Progenitor cell of endocrine pancreas (in vitro differentiated cells): Measurements from ENCODE around the gene SEL1L. TPM values are rescaled to one million over a fixed set of nuclear protein-coding genes. Genes with fewer than 3 reads are reported as not detected.
"Not testable (repeated sequence)": the region's sequence is repeated elsewhere in the genome, so short reads cannot be mapped to it uniquely, and the experiment has no call there.

ENCODE experiments used
- DNase-seq: peaks from one replicate; pipeline ENCODE4 v3.0.0; 2021; ENCODE audit warnings: low spot score; ENCODE audit not compliant: unreplicated experiment
- H3K27ac Mint-ChIP-seq: 2 replicates; pipeline ENCODE4 v1.8.0; 2021; ENCODE audit warnings: mild to moderate bottlenecking, moderate library complexity, mixed read lengths
- H3K27me3 Mint-ChIP-seq: 2 replicates; pipeline ENCODE4 v1.8.0; 2021; ENCODE audit warnings: mixed read lengths
- H3K36me3 Mint-ChIP-seq: 2 replicates; pipeline ENCODE4 v1.8.0; 2022; ENCODE audit warnings: mixed read lengths; ENCODE audit not compliant: insufficient read depth
- H3K4me1 Mint-ChIP-seq: 2 replicates; pipeline ENCODE4 v1.8.0; 2021; ENCODE audit warnings: low read depth, mixed read lengths
- H3K4me3 Mint-ChIP-seq: 2 replicates; pipeline ENCODE4 v1.8.0; 2021; ENCODE audit warnings: low read depth, mild to moderate bottlenecking, moderate library complexity, mixed read lengths
- H3K9me3 Mint-ChIP-seq: 2 replicates; pipeline ENCODE4 v1.8.0; 2021; ENCODE audit warnings: low read depth, mixed read lengths
- total RNA-seq: library from RNA; stranded (reverse); gene quantifications from 2 replicates; pipeline ENCODE4 v1.2.1, GENCODE V29; 2021
- TF ChIP-seq, protein P1 (sequence below): fragments of 200-600 bp; sonication (generic); IDR thresholded peaks from one replicate; pipeline ENCODE4 v1.5.0; 2021; ENCODE audit warnings: antibody characterized with exemption, mild to moderate bottlenecking; ENCODE audit not compliant: unreplicated experiment

SEL1L gene
- total RNA-seq, 1 donor from 2014 or later: 68.3 TPM

DNA sequence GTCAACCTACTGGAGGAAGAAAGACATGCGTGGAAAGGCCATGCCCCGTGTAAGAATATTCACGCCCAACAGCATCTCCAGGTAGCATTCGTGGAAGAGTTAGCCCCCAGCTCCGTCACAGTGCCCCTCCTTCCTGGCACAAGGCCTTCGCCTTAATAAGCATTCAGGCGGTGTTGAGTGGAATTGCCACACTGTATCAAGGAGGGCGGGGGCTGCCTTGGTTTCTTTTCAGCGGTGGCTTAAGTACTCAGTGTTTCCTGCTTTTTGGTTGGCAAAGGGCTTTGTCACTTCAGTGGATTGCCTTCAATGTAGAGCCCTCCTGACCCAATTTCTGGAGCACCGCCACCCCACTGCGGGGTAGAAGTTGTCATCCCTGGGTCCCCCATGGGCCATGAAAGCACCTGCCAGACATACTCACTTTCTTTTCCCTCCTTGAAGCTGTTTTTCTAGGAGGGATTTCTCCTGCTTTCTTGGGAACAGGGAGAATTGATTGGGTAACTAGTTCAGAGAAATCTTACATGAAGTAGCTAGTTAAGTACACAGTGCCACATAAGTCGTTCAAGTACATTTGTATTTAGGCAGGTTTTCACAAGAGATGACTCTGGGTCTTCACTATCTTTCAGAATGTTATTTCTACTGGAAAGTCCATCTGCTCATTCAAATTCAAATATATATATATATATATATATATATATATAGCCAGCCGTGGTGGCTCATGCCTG is 68.0 kb downstream of the SEL1L start:
- TF ChIP-seq, protein P1, sequence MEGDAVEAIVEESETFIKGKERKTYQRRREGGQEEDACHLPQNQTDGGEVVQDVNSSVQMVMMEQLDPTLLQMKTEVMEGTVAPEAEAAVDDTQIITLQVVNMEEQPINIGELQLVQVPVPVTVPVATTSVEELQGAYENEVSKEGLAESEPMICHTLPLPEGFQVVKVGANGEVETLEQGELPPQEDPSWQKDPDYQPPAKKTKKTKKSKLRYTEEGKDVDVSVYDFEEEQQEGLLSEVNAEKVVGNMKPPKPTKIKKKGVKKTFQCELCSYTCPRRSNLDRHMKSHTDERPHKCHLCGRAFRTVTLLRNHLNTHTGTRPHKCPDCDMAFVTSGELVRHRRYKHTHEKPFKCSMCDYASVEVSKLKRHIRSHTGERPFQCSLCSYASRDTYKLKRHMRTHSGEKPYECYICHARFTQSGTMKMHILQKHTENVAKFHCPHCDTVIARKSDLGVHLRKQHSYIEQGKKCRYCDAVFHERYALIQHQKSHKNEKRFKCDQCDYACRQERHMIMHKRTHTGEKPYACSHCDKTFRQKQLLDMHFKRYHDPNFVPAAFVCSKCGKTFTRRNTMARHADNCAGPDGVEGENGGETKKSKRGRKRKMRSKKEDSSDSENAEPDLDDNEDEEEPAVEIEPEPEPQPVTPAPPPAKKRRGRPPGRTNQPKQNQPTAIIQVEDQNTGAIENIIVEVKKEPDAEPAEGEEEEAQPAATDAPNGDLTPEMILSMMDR: no peak
- Mint-ChIP-seq H3K9me3 (no peaks in the 10 kb centered on the region), H3K27ac (no peak overlapping the region), H3K27me3 (no peaks in the 10 kb centered on the region), H3K36me3 (no peaks in the 10 kb centered on the region), H3K4me3 (no peak overlapping the region), H3K4me1 (peaks cover 1% of the 10 kb centered on the region)
- DNase-seq: no peak

DNA sequence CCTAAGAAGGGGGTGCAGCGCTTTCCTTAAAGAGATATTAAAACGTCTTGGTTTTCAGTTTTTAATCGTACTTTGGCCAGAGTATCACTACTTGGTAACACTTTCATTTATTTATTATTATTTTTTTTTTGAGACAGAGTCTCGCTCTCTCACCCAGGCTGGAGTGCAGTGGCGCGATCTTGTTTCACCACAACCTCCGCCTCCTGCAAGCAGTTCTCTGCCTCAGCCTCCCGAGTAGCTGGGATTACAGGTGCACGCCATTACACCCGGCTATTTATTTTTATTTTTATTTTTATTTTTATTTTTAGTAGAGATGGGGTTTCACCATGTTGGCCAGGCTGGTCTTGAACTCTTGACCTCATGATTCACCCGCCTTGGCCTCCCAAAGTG is 68.7 kb downstream of the SEL1L start:
- not testable (repeated sequence) for H3K36me3 Mint-ChIP-seq, DNase-seq, H3K9me3 Mint-ChIP-seq, H3K27me3 Mint-ChIP-seq, H3K4me1 Mint-ChIP-seq
- peak overlapping the region; percentile 45 for H3K27ac Mint-ChIP-seq
- H3K4me3 Mint-ChIP-seq: peak overlapping the region; percentile 42

DNA sequence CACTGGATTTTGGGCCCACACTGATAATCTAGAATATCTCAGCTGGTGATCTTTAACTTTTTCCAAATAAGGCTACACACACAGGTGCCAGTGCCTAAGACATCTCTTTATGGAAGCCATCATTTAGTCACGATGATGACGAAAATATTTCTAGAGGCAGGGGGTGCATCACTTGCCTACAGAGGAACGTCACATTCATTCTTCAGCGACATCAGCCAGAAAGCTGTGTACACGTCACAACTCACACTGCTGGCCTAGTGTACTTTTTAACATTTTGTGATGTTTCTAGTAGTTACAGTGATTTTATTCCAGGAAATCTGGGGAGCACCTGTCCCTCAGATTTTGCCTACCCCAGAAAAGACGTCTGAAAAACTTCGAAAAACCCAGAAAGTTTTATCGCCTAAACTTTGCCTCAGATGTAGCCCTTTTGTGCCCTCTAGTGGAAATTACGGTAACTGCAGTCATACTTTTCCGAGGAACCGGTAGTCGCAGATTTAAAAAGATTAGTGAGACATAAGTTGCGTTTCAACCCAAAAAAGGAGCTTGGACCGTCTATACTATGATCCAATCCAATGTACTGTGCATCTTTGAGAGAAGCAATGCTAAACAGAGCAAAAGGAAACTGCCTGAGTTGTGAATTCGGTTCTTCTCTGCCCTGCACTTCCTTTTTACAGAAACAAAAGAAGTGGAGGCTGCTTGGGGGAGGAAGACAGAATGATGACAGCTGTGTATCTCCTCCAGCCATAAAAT is 69.2 kb downstream of the SEL1L start:
- Mint-ChIP-seq H3K9me3 (no peaks in the 10 kb centered on the region), H3K27me3 (no peaks in the 10 kb centered on the region), H3K27ac (peak overlapping the region; percentile 45), H3K4me3 (peak overlapping the region; percentile 42), H3K36me3 (no peaks in the 10 kb centered on the region), H3K4me1 (peaks cover 1% of the 10 kb centered on the region)
- peak; percentile 44 for DNase-seq
- TF ChIP-seq, protein P1: peak; percentile 91

DNA sequence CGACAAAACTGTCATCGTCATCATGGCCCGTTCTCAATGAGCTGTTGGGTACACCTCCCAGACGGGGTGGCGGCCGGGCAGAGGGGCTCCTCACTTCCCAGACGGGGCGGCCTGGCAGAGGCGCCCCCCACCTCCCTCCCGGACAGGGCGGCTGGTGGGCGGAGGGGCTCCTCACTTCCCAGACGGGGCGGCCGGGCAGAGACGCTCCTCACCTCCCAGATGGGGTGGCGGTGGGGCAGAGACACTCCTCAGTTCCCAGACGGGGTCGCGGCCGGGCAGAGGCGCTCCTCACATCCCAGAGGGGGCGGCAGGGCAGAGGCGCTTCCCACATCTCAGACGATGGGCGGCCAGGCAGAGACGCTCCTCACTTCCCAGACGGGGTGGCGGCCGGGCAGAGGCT is 71.3 kb downstream of the SEL1L start:
- H3K9me3 Mint-ChIP-seq, H3K36me3 Mint-ChIP-seq, H3K27me3 Mint-ChIP-seq, H3K4me1 Mint-ChIP-seq, H3K27ac Mint-ChIP-seq, DNase-seq, H3K4me3 Mint-ChIP-seq: not testable (repeated sequence)

DNA sequence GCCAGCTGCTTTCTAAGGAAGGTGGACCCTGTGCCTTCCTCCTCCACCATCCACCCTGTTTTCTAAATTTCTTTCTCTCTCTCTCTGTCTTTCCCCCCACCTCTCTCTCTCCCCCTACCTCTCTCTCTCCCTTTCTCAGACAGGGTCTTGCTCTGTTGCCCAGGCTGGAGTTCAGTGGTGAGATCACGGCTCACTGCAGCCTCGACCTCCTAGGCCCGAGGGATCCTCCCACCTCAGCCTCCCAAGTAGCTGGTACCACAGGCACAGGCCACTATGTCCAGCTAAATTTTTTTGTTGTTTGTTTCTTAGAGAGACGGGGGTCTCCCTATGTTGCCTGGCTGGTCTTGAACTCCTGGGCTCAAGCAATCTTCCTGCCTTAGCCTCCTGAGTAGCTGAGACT is 73.7 kb downstream of the SEL1L start:
- TF ChIP-seq, protein P1: no peak
- DNase-seq: no peak
- Mint-ChIP-seq H3K27ac (no peak overlapping the region), H3K4me3 (no peak overlapping the region), H3K9me3 (no peaks in the 10 kb centered on the region), H3K27me3 (no peaks in the 10 kb centered on the region), H3K4me1 (peaks cover 1% of the 10 kb centered on the region), H3K36me3 (no peaks in the 10 kb centered on the region)

DNA sequence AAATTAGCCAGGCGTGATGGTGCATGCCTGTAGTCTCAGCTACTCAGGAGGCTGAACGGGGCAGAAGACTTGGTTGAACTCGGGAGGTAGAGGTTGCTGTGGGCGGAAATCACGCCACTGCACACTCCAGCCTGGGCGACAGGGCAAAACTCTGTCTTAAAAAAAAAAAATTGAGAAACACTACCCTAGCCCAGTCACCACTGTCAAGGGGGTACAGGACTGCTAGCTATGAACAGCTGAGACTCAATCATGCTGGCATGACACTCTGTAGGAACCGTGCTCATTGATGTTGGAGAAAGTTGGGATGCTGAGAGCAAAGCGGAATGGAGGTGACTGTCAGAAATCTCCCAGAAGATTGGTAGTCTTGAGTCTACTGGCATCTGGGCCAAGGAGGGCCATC is 75.3 kb downstream of the SEL1L start:
- Mint-ChIP-seq H3K36me3 (no peaks in the 10 kb centered on the region), H3K9me3 (no peaks in the 10 kb centered on the region), H3K4me1 (peaks cover 7% of the 10 kb centered on the region), H3K27me3 (no peaks in the 10 kb centered on the region), H3K27ac (no peak overlapping the region), H3K4me3 (no peak overlapping the region)
- TF ChIP-seq, protein P1: no peak
- no peak for DNase-seq
